PFSK-1 (cell line): Measurements from ENCODE around the gene RHBDD3.

Experiments
- SIN3A ChIP-seq: IDR thresholded peaks from 2 replicates; pipeline ENCODE4 v1.6.1; 2012; ENCODE audit warnings: mild to moderate bottlenecking, low read length, moderate library complexity, borderline replicate concordance; ENCODE audit not compliant: insufficient read depth
- TAF1 ChIP-seq: IDR thresholded peaks from 2 replicates; pipeline ENCODE4 v1.6.1; 2012; ENCODE audit warnings: low read length, control low read depth, borderline replicate concordance; ENCODE audit not compliant: insufficient read depth

GRCh38 chr22:29233277-29233877 lies 34.4 kb downstream of the RHBDD3 start:
- no peak for TF ChIP-seq SIN3A
- no peak for TF ChIP-seq TAF1
